ENCODE data around the gene MMUT. TPM values are rescaled to one million over a fixed set of nuclear protein-coding genes. Genes with fewer than 3 reads are reported as not detected.
"Not testable (repeated sequence)": the region's sequence is repeated elsewhere in the genome, so short reads cannot be mapped to it uniquely, and the experiment has no call there.

MMUT gene
- total RNA-seq, 2 donors from 2014 or later: 15.3 to 16.2 TPM

DNA sequence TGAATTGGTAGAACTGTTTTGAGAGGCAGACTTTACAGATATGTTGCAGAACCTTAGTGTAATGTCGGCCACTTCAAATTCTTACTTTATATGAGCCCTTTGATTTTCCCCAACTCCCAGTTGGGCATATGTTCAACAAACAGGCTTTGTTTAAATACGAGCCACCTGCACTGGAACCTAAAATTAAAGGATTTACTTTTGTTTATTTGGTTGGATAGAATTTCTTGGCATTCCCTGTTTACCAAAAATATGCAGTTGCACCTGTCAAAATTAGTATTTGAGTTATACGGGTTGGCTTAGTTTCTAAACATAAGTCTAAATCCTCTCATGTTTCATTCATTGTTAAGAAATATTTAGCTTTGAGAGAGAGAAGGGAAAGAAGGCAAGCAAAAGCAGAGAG is 34.3 kb upstream of the MMUT start:
- no peaks in the 10 kb centered on the region for H3K36me3 Mint-ChIP-seq (ENCODE audit: low read depth)
- H3K27me3 ChIP-seq (ENCODE audit: control insufficient read depth, insufficient read depth, low read length, poor library complexity, severe bottlenecking): no peaks in the 10 kb centered on the region
- no peak for DNase-seq
- no peaks in the 10 kb centered on the region for H3K4me1 Mint-ChIP-seq
- no peak overlapping the region for H3K9ac ChIP-seq (ENCODE audit: extremely low read depth, low read length, poor library complexity, severe bottlenecking)
- no peak overlapping the region for H3K4me3 Mint-ChIP-seq
- no peak for TF ChIP-seq CTCF (conservative IDR thresholded peaks at IDR 0.05)
- no peaks in the 10 kb centered on the region for H3K4me1 ChIP-seq (ENCODE audit: control insufficient read depth, insufficient read depth, low read length)
- no peak overlapping the region for H3K27ac Mint-ChIP-seq
- peaks cover 9% of the 10 kb centered on the region for H3K36me3 ChIP-seq (ENCODE audit: control insufficient read depth, insufficient read depth, low read length)
- no peak overlapping the region for H3K4me3 ChIP-seq (ENCODE audit: low read length)
- no peaks in the 10 kb centered on the region for H3K9me3 ChIP-seq (ENCODE audit: control insufficient read depth, low read length)
- H3K9me3 Mint-ChIP-seq: no peaks in the 10 kb centered on the region
- H3K27ac ChIP-seq (ENCODE audit: low read depth, low read length): no peak overlapping the region
- H3K27me3 Mint-ChIP-seq (ENCODE audit: insufficient read depth): no peaks in the 10 kb centered on the region
- 96% methylated on average over 3 of the region's 3 CpGs; no CpG with 5 or more reads in 1 of the 2 experiments for whole genome bisulfite sequencing, 2 experiments (ENCODE audit: insufficient coverage in 1 of 2, insufficient read length in 1 of 2)

DNA sequence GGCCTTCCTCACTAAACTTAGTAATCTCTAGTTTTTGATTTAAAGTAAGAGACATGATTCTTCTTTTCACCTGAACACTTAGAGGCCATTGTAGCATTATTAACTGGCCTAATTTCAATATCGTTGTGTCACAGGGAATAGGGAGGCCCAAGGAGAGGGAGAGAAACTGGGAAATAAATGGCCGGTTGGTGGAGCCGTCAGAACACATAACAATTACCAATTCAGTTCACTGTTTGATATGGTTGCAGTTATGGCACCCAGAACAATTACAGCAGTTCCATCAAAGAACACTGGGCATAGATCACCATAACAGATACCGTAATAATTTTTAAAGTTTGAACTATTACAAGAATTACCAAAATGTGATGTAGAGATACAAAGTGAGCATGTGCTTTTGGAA is 27.6 kb upstream of the MMUT start:
- Mint-ChIP-seq H3K36me3 (ENCODE audit: low read depth) (peaks cover 13% of the 10 kb centered on the region), H3K4me3 (no peak overlapping the region), H3K27me3 (ENCODE audit: insufficient read depth) (no peaks in the 10 kb centered on the region), H3K27ac (no peak overlapping the region), H3K4me1 (no peaks in the 10 kb centered on the region), H3K9me3 (no peaks in the 10 kb centered on the region)
- Histone ChIP-seq H3K9me3 (ENCODE audit: control insufficient read depth, low read length) (no peaks in the 10 kb centered on the region), H3K4me3 (ENCODE audit: low read length) (no peak overlapping the region), H3K9ac (ENCODE audit: extremely low read depth, low read length, poor library complexity, severe bottlenecking) (no peak overlapping the region), H3K4me1 (ENCODE audit: control insufficient read depth, insufficient read depth, low read length) (no peaks in the 10 kb centered on the region), H3K27ac (ENCODE audit: low read depth, low read length) (no peak overlapping the region), H3K27me3 (ENCODE audit: control insufficient read depth, insufficient read depth, low read length, poor library complexity, severe bottlenecking) (no peaks in the 10 kb centered on the region), H3K36me3 (ENCODE audit: control insufficient read depth, insufficient read depth, low read length) (peaks cover 35% of the 10 kb centered on the region)
- WGBS, 2 experiments (ENCODE audit: insufficient coverage in 1 of 2, insufficient read length in 1 of 2): 96% methylated on average over 4 of the region's 4 CpGs; no CpG with 5 or more reads in 1 of the 2 experiments
- no peak for DNase-seq
- no peak for TF ChIP-seq CTCF (conservative IDR thresholded peaks at IDR 0.05)

- 94 to 97% methylated on average over 6 to 14 of the region's 14 CpGs for WGBS, 2 experiments (ENCODE audit: insufficient coverage in 1 of 2, insufficient read length in 1 of 2)
Measured at GRCh38 chr6:49483380-49483779, 20.3 kb upstream of the MMUT start.

GRCh38 chr6:49481846-49482245 is 18.8 kb upstream of the MMUT start:
- Mint-ChIP-seq H3K9me3 (peaks cover 27% of the 10 kb centered on the region), H3K36me3 (ENCODE audit: low read depth) (peaks cover 52% of the 10 kb centered on the region)
- DNase-seq; H3K27ac ChIP-seq (ENCODE audit: low read depth, low read length); H3K4me3 ChIP-seq (ENCODE audit: low read length); H3K4me3 Mint-ChIP-seq; H3K27me3 Mint-ChIP-seq (ENCODE audit: insufficient read depth); H3K27me3 ChIP-seq (ENCODE audit: control insufficient read depth, insufficient read depth, low read length, poor library complexity, severe bottlenecking); H3K4me1 ChIP-seq (ENCODE audit: control insufficient read depth, insufficient read depth, low read length); H3K4me1 Mint-ChIP-seq; H3K27ac Mint-ChIP-seq; H3K9ac ChIP-seq (ENCODE audit: extremely low read depth, low read length, poor library complexity, severe bottlenecking): not testable (repeated sequence)
- peaks cover 20% of the 10 kb centered on the region for H3K9me3 ChIP-seq (ENCODE audit: control insufficient read depth, low read length)
- 93 to 97% methylated on average over 6 to 15 of the region's 22 CpGs for WGBS, 2 experiments (ENCODE audit: insufficient coverage in 1 of 2, insufficient read length in 1 of 2)
- H3K36me3 ChIP-seq (ENCODE audit: control insufficient read depth, insufficient read depth, low read length): peaks cover 25% of the 10 kb centered on the region

More at GRCh38 chr6:49483380-49483779, 20.3 kb upstream of the MMUT start:
- not testable (repeated sequence) for H3K27ac Mint-ChIP-seq; H3K4me3 Mint-ChIP-seq; DNase-seq; H3K27me3 Mint-ChIP-seq (ENCODE audit: insufficient read depth); H3K27me3 ChIP-seq (ENCODE audit: control insufficient read depth, insufficient read depth, low read length, poor library complexity, severe bottlenecking); H3K4me1 Mint-ChIP-seq; H3K27ac ChIP-seq (ENCODE audit: low read depth, low read length); H3K9ac ChIP-seq (ENCODE audit: extremely low read depth, low read length, poor library complexity, severe bottlenecking); H3K4me3 ChIP-seq (ENCODE audit: low read length); H3K4me1 ChIP-seq (ENCODE audit: control insufficient read depth, insufficient read depth, low read length)
- Mint-ChIP-seq H3K9me3 (peaks cover 25% of the 10 kb centered on the region), H3K36me3 (ENCODE audit: low read depth) (peaks cover 43% of the 10 kb centered on the region)
- Histone ChIP-seq H3K9me3 (ENCODE audit: control insufficient read depth, low read length) (peaks cover 20% of the 10 kb centered on the region), H3K36me3 (ENCODE audit: control insufficient read depth, insufficient read depth, low read length) (peaks cover 25% of the 10 kb centered on the region)

Measured in endodermal cell (in vitro differentiated cells).